GM12892 (cell line): Measurements from ENCODE around the gene KPNB1.

Experiments
- POLR2A ChIP-seq: IDR thresholded peaks from 2 replicates; pipeline ENCODE4 v1.6.1; 2011; ENCODE audit warnings: low read depth, low read length, control low read depth
- POLR2AphosphoS5 ChIP-seq: IDR thresholded peaks from 2 replicates; pipeline ENCODE4 v1.6.1; 2011; ENCODE audit warnings: low read depth, low read length, control low read depth
- TAF1 ChIP-seq: IDR thresholded peaks from 2 replicates; pipeline ENCODE4 v1.6.1; 2011; ENCODE audit warnings: low read depth, mild to moderate bottlenecking, control low read depth, low read length, borderline replicate concordance

GRCh38 chr17:47653442-47653841 is 3.7 kb downstream of the KPNB1 start:
- TF ChIP-seq TAF1 (no peak), POLR2A (no peak), POLR2AphosphoS5 (no peak)
